Activated effector memory CD4-positive, alpha-beta T cell treated with anti-CD3 and anti-CD28 coated beads, Interleukin-2, amount 50 U/mL, for 16 hours (primary cell): ENCODE measurements around the gene NME4.
"Not testable (repeated sequence)": the region's sequence is repeated elsewhere in the genome, so short reads cannot be mapped to it uniquely, and the experiment has no call there.

Experiments used
- DNase-seq: peaks from one replicate; pipeline ENCODE4 v3.0.0-alpha.2; 2020

Gene NME4

DNA sequence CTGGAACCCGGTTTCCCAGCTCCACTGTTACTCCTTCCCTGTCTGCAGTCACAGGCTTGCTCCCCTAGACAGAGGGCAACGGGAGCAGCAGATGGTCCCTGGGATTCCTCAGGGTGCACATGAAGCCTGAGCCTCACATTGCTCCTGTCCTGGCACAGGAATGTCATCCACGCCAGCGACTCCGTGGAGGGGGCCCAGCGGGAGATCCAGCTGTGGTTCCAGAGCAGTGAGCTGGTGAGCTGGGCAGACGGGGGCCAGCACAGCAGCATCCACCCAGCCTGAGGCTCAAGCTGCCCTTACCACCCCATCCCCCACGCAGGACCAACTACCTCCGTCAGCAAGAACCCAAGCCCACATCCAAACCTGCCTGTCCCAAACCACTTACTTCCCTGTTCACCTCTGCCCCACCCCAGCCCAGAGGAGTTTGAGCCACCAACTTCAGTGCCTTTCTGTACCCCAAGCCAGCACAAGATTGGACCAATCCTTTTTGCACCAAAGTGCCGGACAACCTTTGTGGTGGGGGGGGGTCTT lies 3.1 kb downstream of the NME4 start:
- DNase-seq, result no peak

DNA sequence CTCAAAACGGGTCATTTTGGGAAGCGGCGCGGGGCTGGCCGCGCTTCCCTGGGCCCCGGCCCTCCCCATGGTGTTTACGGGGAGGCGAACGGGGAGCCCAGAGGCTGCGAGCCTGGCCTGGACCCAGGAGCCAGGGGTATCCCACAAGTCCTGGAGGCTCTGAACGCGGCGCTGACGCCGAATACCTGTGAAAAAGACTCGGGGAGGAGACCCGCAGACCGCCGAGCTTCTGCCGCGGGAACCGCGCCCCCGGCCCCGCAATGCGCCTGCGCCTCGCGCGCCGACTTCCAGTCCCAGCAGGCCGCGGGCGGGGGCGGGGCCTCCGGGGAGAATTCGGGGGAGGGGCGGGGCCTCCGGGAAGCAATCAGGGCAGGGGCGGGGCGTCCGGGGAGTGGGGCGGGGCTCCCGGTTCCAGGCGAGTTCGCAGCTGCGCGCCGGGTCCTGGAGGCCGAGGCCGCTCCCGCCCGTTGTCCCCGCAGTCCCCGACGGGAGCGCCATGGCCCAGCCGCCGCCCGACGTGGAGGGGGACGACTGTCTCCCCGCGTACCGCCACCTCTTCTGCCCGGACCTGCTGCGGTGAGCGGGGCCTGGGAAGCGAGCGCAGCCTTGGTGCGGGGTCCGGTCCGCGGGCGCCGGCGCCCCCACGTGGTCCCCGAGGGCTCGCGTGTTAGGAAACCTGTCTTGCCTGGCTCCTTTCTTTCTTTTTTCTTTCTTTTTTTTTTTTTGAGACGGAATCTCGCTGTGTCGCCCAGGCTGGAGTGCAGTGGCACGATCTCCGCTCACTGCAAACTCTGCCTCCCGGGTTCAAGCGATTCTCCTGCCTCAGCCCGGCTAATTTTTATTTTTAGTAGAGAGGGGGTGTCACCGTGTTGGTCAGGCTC lies 4.7 kb downstream of the NME4 start, which contains the start of gene DECR2:
TSS of gene DECR2 (plus strand) at position 418 of the 881 bp plus-strand sequence. CDS start at position 497, 79 bp downstream.
- peak; percentile 99 for DNase-seq

DNA sequence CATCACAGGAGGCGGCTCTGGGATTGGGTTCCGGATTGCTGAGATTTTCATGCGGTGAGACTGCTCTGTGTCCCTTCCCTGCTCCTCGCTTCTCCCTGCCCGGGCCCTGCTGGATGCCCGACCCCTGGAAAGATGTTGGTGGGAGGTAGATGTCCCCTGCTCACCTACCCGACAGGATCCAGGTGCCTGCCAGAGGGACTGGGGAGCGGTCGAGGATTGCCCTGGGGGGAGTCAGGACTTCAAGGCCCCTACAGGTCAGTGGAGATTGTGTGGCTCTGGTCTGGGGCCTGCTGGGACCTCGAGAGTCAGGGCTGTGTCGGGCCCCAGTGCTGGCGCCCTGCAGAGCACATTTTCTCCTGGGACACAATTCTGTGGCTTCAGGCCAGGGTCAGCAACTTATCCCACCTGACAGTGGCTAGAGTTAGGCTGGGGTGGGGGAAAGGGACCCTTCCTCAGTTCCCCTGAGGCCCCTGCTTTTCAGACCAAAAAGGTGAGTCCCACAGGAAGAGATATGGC lies 8.0 kb downstream of the NME4 start:
- DNase-seq, result no peak

DNA sequence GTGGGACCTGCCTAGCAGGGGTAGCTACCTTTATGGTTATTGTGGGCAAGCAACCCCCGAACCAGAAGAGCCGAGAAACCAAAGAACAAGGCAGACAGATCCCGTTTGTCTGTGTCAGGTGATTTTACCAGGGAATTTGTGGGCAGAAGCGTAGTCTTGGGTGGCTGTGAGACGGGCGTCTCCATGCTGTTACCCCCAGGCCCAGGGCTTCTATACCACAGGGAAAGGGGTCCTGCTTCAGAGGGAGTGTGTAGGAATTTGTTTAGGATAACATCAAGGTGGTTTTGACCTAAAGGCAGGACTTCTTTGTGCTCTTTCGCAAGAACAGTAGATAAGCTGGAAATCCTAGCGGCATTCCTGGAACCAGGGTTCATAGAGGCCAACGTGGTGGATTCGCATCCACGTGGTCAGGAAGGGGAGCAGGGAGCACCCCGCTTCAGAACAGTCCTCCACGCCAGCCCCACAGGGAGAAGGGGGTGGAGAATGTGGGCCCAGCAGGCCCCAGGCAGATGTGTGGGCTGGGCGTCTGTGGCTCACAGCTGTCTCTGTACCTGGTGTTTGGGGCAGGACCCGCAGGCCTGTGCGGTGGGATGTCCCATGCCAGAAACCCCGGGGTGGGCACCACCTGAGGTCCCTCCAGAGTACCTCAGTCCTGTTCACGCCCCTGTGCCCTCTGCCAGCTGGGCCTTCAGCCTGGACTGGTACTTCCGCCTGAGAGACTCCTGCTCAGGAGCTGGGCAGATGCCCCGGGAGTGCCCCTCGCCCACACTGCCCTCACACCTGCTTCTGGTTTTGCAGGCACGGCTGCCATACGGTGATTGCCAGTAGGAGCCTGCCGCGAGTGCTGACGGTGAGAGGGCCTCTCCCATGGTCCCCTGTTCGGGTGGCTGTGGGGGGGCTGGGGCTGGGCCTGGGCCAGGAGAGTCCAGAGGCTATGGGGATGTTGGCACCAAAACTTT lies 8.8 kb downstream of the NME4 start:
- DNase-seq, result no peak

DNA sequence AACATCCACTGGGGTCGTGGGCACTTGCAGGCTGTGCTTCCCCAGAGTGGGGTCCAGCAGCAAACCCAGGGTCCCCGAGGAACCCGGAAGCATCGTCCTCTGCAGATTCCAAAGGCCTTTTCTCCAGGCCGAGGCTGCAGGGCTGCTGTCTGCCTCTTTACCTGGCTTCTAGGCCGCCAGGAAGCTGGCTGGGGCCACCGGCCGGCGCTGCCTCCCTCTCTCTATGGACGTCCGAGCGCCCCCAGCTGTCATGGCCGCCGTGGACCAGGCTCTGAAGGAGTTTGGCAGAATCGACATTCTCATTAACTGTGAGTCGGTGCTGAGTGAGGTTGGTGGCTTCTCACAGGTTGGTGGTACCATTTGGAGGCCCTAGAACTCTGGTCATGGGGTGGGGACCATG lies 10.3 kb downstream of the NME4 start:
- no peak for DNase-seq

DNA sequence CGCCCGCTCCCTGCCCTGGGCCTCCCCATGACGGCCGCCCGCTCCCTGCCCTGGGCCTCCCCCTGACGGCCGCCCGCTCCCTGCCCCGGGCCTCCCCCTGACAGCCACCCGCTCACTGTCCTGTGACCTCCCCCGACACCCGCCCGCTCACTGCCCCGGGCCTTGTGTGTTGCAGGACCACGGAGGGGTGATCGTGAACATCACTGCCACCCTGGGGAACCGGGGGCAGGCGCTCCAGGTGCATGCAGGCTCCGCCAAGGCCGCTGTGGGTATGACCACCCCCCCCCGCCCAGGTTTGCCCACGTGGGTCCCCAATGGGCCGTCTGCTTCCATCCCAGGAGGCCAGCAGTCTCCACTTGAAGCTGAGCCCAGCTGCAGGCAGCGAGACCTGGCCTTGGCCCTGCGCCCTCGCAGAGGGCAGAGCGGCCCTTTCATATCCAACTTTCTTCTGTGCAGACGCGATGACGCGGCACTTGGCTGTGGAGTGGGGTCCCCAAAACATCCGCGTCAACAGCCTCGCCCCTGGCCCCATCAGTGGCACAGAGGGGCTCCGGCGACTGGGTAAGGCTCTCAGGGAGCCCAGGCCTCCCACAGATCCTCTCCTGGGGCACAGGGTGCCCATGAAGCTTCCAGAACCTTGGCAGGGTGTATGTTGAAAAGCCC lies 13.6 kb downstream of the NME4 start:
- no peak for DNase-seq

DNA sequence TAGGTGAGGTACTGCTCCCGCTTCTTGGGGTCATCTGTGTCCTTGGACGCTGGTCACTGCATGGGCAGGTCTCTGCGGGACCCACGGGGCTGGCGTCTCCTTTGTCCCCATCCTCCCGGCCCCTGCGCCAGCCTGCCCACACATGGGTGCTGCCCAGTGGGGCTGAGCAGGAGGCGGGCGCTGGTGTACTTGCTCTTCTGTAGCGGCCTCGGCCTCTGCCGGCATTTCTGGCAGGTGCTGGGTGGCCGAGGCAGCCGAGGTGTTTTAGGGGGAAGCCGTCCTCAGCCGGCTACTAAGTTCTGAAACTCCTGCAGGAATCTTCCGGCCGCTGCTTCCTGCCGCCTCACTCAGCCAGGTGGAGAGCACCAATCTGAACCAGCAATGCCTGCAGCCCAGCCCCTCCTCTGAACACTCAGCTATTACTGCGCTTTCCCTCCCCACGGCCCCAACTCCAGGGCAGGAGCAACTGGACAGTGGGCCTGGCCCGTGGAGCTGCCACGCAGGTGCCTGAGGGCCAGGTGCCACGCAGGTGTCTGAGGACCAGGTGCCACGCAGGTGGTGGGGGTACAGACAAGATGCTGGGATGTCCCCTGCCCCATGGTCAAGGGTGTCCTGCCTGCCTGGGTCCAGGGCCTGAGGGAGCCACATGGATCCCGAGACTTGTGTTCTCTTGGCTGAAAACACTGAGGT lies 14.7 kb downstream of the NME4 start:
- no peak for DNase-seq

DNA sequence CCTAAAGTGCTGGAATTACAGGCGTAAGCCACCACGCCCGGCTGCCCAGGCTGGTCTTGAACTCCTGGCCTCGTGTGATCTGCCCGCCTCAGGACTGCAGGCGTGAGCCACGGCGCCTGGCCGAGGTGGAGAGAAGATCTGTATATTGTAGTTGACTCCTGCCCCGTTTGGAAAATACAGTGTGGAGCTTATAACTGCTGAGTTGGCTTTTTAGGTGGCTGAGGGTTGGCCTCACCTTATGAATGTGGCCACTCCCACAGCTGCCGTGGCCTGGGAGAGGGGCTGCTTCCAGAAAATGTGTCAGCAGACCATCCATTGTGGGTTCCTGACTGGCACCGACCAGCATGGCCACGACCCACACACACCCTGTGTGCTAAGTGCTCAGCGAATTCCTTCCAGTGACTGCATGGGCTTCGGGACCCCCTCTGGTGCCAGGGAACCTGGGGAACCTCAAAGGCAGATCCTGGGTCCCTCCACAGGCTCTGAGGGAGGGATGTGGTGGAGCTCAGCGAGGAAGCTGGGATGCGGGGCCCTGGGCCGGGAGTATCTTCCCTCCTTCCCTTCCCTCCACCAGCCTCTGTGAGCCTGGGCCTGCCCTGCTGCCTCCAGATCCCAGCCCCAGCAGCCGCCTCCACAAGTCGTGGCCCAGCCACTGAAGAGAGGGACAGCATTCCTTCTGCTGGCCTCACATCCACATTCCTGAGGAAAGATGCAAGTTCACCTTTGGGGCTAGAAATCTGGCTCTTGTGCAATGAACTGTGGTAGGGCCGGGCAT lies 17.6 kb downstream of the NME4 start:
- no peak for DNase-seq

DNA sequence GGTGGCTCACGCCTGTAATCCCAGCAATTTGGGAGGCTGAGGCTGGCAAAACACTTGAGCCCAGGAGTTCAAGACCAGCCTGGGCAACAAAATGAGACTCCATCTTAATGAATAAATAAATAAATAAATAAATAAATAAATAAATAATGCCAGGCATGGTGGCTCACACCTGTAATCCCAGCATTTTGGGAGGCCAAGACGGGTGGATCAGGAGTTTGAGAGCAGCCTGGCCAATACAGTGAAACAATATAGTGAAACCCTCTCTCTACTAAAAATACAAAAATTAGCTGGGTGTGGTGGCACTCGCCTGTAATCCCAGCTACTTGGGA lies 18.1 kb downstream of the NME4 start:
- DNase-seq, result not testable (repeated sequence)

DNA sequence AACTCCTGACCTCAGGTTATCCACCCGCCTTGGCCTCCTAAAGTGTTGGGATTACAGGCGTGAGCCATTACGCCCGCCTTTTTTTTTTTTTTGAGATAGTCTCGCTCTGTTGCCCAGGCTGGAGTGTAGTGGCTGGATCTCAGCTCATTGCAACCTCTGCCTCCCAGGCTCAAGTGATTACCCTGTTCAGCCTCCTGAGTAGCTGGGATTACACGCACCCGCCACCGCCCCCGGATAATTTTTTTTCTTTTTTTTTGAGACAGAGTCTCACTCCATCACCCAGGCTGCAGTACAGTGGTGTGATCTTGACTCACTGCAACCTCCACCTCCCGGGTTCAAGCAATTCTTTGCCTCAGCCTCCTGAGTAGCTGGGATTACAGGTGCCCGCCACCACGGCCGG lies 25.2 kb downstream of the NME4 start:
- not testable (repeated sequence) for DNase-seq

DNA sequence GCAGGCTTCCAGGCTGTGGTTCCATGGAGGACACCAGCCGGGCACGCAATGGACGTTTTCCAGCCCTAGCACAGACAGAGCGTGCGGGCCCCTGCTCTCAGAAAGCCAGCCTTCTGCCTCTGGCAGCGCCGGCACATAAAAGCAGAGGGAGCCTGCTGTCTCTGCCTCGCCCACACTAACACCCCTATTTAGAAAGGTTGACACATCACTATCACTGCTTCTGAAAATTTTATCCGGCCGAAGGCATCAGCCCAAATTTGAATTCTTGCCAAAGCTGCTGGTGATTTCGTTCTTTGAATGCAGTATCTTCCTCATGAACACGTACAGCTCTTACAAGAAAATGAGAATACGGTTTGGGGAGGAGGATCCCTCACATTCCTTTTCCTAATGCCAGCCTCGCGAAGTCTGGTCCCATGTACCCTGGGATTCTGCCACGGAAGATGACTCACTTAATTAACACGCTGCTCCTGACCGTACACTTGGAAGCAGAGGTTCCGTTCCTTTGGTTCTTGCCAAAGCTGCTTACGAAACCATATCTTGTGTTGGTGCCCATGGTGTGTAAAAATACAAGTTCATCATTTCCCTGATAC lies 27.1 kb downstream of the NME4 start:
- no peak for DNase-seq

DNA sequence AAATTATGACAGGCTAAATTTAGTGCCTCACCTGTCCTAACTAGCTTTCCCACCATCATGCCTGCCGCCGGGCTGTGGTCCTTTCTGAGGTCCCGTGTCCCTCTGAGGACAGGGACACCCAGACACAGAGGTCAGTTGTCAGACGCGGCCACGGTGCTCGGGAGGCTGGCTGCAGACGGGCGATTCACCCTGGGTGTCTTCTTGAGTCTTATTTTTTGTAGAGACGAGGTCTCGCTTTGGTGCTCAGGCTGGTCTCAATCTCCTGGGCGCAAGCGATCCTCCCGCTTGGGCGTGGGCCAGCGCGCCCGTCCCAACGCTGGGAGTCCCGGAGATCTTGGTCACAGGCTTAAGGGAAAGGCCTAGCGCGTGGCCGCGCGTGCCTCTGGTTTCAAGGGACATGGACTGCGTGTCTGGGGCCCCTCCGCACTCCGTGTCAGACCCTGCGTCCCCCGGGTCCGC lies 27.7 kb downstream of the NME4 start:
- DNase-seq, result no peak

DNA sequence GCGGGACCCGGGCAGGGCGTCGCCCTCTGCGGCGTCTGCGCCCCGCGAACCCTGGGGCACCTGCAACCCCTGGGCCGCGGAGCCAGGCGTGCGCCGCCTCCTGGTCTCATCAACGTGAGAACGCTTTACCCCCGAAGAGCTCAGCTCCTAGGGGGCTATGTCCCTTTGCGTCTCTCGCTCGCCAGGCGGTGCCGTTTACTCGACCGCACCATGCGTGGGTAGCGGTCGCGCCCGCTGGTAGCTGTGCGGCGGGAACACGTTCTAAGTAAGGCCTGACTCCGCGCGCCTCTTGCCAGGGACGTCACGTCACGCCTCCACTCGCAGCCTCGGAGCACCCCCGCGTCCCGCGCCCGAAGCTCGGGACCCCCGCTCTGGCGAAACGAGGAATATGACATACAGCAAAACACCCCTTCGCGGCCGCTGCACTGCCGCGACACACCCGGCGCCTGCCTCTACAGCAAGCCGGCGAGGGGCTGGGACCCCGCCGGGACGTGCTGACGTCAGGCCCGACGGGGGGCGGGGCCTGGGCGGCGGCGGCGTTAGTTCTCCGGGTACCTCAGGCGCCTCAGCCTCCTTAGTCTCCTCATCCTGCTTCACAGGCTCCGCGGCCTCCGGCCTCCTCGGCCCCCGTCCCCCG lies 28.2 kb downstream of the NME4 start, which contains the start of gene RAB11FIP3:
TSS of gene RAB11FIP3 (plus strand) at position 568 of the 637 bp plus-strand sequence. CDS start 358 bp downstream, outside the sequence.
- DNase-seq, result peak; percentile 94

DNA sequence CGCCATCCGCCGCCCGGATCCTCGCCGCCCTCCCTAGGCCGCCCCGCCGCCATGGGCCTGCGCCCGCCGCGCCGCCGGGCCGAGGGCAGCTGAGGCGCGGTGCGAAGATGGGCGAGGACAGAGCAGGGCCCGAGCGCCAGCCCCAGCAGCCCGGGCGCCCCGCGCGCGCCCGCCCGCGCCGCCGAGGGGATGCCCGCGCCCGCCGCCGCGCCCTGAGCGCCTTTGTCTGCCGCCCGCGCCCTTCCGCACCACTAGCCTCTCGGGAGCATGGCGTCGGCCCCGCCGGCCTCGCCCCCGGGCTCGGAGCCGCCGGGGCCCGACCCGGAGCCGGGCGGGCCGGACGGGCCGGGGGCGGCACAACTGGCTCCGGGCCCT lies 28.7 kb downstream of the NME4 start:
- peak; percentile 80 for DNase-seq

DNA sequence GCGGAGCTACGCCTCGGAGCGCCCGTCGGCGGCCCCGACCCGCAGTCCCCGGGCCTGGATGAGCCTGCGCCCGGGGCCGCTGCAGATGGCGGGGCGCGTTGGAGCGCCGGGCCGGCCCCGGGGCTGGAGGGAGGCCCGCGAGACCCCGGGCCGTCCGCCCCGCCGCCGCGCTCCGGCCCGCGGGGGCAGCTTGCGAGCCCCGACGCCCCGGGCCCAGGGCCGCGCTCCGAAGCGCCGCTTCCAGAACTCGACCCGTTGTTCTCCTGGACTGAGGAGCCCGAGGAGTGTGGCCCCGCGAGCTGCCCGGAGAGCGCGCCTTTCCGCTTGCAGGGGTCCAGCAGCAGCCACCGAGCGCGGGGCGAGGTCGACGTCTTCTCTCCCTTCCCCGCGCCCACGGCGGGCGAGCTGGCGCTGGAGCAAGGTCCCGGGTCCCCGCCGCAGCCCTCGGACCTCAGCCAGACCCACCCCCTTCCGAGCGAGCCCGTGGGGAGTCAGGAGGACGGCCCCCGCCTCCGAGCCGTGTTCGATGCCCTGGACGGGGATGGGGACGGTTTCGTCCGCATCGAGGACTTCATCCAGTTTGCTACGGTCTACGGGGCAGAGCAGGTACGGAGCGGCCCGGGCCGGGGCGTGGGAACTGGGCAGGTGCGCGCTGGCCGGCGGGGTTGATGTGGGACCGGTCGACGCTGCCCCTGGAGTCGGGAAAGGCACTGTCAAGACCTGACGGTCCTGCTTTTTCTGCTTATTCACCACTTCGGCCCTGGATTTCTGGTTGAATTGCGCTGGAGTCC lies 29.3 kb downstream of the NME4 start:
- no peak for DNase-seq

DNA sequence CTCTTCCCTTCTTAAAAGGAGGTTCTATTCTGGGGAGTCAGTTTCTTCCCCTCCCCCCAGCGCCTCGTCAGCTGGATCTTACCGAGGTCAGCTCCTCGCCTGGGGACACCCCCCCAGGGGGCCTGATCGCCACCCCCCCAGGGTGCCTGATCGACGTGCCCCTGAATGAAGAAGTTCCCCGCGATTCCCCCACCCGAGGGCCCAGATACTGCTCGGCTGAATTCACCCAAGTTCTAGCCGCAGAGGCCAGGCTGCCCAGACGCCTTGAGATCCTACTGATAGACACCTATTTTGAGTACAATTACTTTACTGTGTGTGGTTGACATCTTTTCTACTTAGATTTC lies 29.9 kb downstream of the NME4 start:
- no peak for DNase-seq

DNA sequence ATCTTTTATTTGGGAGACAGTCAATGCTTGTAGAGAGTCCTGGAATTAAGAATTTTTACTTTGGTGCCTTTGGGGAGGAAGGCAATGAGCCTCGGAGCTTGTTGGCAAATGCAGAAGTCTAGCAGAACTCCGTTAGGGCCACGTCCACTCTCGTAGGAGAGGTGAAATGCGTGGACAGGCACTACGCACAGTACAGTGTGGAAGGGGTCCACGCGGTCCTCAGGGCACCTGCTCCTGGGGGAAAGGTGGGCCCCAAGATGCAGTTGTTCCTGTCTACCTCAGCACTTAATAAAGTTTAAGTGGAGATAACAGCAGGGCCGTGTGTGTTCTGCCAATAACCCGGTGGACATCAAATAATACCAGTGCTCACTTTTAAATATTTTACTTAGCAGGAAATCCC lies 30.3 kb downstream of the NME4 start:
- DNase-seq, result no peak

DNA sequence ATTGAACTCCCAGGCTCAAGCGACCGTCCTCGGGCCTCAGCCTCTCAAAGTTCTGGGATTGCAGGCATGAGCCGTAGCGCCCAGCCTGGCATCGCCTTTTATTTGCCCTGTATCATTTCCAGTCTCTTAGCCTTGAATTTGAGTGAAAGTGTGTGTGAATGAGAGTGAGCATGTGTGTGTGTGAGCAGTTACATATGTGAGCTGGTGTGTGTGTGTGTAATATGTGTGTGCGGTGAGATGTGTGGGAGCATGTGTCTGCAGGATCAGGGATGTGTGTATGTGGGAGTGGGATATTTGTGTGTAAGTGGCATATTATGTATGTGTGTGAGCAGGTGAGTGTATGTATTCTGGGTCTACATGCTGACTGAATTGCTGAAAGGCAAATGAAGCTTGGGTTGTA lies 33.9 kb downstream of the NME4 start:
- DNase-seq, result no peak

DNA sequence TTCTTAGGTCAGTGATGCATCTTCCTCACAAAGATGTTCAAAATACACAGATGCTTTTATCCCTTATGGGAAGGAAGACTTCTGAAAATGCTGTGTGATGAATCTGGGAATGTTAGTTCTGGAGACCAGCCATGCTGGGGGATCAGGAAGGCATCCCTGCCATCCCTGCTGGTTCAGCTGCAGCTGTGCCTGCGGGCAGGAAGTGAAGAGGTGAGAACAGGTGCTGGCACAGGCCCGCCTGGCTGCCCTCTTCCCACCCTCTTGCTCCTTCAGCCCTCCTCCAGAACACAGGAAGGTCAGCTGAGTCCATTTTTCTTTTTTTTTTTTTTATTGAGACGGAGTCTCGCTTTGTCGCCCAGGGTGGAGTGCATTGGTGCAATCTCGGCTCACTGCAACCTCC lies 43.6 kb downstream of the NME4 start:
- DNase-seq, result no peak
